Smooth muscle cell (in vitro differentiated cells): ENCODE data around the gene SF3B4. TPM values are rescaled to one million over a fixed set of nuclear protein-coding genes. Genes with fewer than 3 reads are reported as not detected.
"Not testable (repeated sequence)": the region's sequence is repeated elsewhere in the genome, so short reads cannot be mapped to it uniquely, and the experiment has no call there.

Experiments used
- DNase-seq: peaks from one replicate; lab custom pipeline; 2025; ENCODE audit not compliant: unreplicated experiment; lab: John Stamatoyannopoulos, UW
- H2AFZ ChIP-seq: fragments of 200-600 bp; sonication (generic); 2 replicates; pipeline ENCODE4 v1.6.0; 2016; ENCODE audit warnings: antibody characterized with exemption, low read depth, mild to moderate bottlenecking
- H3F3A ChIP-seq: fragments of 200-600 bp; sonication (generic); 2 replicates; pipeline ENCODE4 v1.6.0; 2017; ENCODE audit warnings: antibody characterized with exemption, low read depth
- H3K27ac ChIP-seq: fragments of 200-600 bp; sonication (generic); 2 replicates; pipeline ENCODE4 v1.5.1; 2016; ENCODE audit warnings: low read depth, mild to moderate bottlenecking
- H3K27me3 ChIP-seq: fragments of 200-600 bp; sonication (generic); 2 replicates; pipeline ENCODE4 v1.6.1; 2016; ENCODE audit warnings: low read depth, mild to moderate bottlenecking
- H3K36me3 ChIP-seq: fragments of 200-600 bp; sonication (generic); 2 replicates; pipeline ENCODE4 v1.5.1; 2016; ENCODE audit warnings: low read depth
- H3K4me1 ChIP-seq: fragments of 200-600 bp; sonication (generic); 2 replicates; pipeline ENCODE4 v1.5.1; 2016; ENCODE audit warnings: low read depth
- H3K4me2 ChIP-seq: fragments of 200-600 bp; sonication (generic); 2 replicates; pipeline ENCODE4 v1.6.0; 2016; ENCODE audit warnings: mild to moderate bottlenecking
- H3K4me3 ChIP-seq: fragments of 200-600 bp; sonication (generic); 2 replicates; pipeline ENCODE4 v1.5.1; 2016; ENCODE audit warnings: mild to moderate bottlenecking
- H3K79me2 ChIP-seq: fragments of 200-600 bp; sonication (generic); 2 replicates; pipeline ENCODE4 v1.6.0; 2016; ENCODE audit warnings: low read depth, mild to moderate bottlenecking
- H3K9ac ChIP-seq: fragments of 200-600 bp; sonication (generic); 2 replicates; pipeline ENCODE4 v1.6.0; 2016; ENCODE audit warnings: low read depth
- H3K9me3 ChIP-seq: fragments of 200-600 bp; sonication (generic); replicated peaks from 2 replicates; pipeline ENCODE4 v1.5.1; 2016; ENCODE audit warnings: low read depth
- H4K20me1 ChIP-seq: fragments of 200-600 bp; sonication (generic); 2 replicates; pipeline ENCODE4 v1.6.0; 2016; ENCODE audit warnings: low read depth
- WGBS: methylation state at CpG from one replicate; pipeline ENCODE4 v1.1.7; 2016; ENCODE audit warnings: low lambda C conversion rate; 5-methylcytosine and 5-hydroxymethylcytosine counted together
- polyA plus RNA-seq: library from polyadenylated mRNA; unstranded; fragments of >200 nt; fragmentation: Nextera tagmentation; extraction: Ambion mirVana; gene quantifications from 2 replicates; pipeline ENCODE4 v1.2.1, GENCODE V29; 2016
- total RNA-seq: library from RNA; depleted of rRNA; stranded (reverse); fragments of >200 nt; gene quantifications from 2 replicates; pipeline ENCODE4 v1.2.3, GENCODE V29; 2014
- TF ChIP-seq, protein P1 (sequence below): fragments of 200-600 bp; sonication (generic); IDR thresholded peaks from 2 replicates; pipeline ENCODE4 v1.5.1; 2017; ENCODE audit warnings: borderline replicate concordance, mild to moderate bottlenecking, antibody characterized with exemption; ENCODE audit not compliant: insufficient read depth, poor library complexity, severe bottlenecking

Gene SF3B4
- total and polyA plus RNA-seq, 2 experiments from 2014 or later = 27.3 to 72.9 TPM

GRCh38 chr1:149945206-149945605, 17.6 kb upstream of the SF3B4 start:
- no peaks in the 10 kb centered on the region for H3K27me3 ChIP-seq
- H2AFZ ChIP-seq = no peak overlapping the region
- 94% methylated on average over 4 of the region's 4 CpGs for WGBS
- no peaks in the 10 kb centered on the region for H3K9me3 ChIP-seq
- H3K27ac ChIP-seq = no peak overlapping the region
- H3K4me1 ChIP-seq = no peaks in the 10 kb centered on the region
- no peak overlapping the region for H3K4me2 ChIP-seq
- peaks cover 22% of the 10 kb centered on the region for H3F3A ChIP-seq
- no peaks in the 10 kb centered on the region for H3K79me2 ChIP-seq
- H3K36me3 ChIP-seq = no peaks in the 10 kb centered on the region
- no peak overlapping the region for H3K9ac ChIP-seq
- H3K4me3 ChIP-seq = no peak overlapping the region
- TF ChIP-seq, protein P1, sequence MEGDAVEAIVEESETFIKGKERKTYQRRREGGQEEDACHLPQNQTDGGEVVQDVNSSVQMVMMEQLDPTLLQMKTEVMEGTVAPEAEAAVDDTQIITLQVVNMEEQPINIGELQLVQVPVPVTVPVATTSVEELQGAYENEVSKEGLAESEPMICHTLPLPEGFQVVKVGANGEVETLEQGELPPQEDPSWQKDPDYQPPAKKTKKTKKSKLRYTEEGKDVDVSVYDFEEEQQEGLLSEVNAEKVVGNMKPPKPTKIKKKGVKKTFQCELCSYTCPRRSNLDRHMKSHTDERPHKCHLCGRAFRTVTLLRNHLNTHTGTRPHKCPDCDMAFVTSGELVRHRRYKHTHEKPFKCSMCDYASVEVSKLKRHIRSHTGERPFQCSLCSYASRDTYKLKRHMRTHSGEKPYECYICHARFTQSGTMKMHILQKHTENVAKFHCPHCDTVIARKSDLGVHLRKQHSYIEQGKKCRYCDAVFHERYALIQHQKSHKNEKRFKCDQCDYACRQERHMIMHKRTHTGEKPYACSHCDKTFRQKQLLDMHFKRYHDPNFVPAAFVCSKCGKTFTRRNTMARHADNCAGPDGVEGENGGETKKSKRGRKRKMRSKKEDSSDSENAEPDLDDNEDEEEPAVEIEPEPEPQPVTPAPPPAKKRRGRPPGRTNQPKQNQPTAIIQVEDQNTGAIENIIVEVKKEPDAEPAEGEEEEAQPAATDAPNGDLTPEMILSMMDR = no peak
- H4K20me1 ChIP-seq = no peaks in the 10 kb centered on the region
- no peak for DNase-seq

DNA sequence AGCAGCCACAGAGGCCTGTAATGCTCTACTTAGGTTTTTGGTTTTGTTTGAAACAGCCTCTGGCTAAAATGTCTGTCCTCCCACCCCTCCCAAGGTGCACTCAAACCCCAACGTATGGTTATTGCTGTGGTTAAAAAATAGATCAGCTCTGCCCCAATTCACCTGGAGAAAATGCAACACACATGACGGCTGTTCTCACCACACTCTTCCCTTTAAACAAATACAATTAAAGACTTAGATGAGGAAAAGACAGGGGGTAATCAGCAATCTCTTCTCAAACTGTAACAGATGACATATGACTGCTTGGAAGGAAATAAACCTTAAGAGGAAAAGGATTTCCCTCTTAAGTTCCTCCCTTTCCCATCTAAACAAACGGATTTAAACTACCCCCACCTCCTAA, 15.3 kb upstream of the SF3B4 start:
- no peak overlapping the region for H3K4me2 ChIP-seq
- H3K4me3 ChIP-seq = no peak overlapping the region
- H3K9ac ChIP-seq = no peak overlapping the region
- H3K27me3 ChIP-seq = no peaks in the 10 kb centered on the region
- no peaks in the 10 kb centered on the region for H3K36me3 ChIP-seq
- peaks cover 2% of the 10 kb centered on the region for H3K4me1 ChIP-seq
- 68% methylated on average over 3 of the region's 3 CpGs for WGBS
- no peak for DNase-seq
- no peaks in the 10 kb centered on the region for H3K79me2 ChIP-seq
- no peaks in the 10 kb centered on the region for H4K20me1 ChIP-seq
- H3F3A ChIP-seq = peaks cover 30% of the 10 kb centered on the region
- no peak overlapping the region for H3K27ac ChIP-seq
- H2AFZ ChIP-seq = no peak overlapping the region
- H3K9me3 ChIP-seq = no peaks in the 10 kb centered on the region
- TF ChIP-seq, protein P1 = no peak

GRCh38 chr1:149942207-149942606, 14.6 kb upstream of the SF3B4 start:
- Histone ChIP-seq H3K27ac (peak overlapping the region; percentile 16), H3K4me1 (peaks cover 8% of the 10 kb centered on the region), H3F3A (peaks cover 30% of the 10 kb centered on the region), H4K20me1 (no peaks in the 10 kb centered on the region), H3K27me3 (no peaks in the 10 kb centered on the region), H3K4me3 (no peak overlapping the region), H2AFZ (no peak overlapping the region), H3K9ac (no peak overlapping the region), H3K9me3 (no peaks in the 10 kb centered on the region), H3K36me3 (no peaks in the 10 kb centered on the region), H3K4me2 (no peak overlapping the region), H3K79me2 (no peaks in the 10 kb centered on the region)
- DNase-seq = no peak
- 61% methylated on average over 5 of the region's 5 CpGs for WGBS
- TF ChIP-seq, protein P1 = no peak

GRCh38 chr1:149940427-149940826, 12.8 kb upstream of the SF3B4 start:
- H3F3A ChIP-seq = peaks cover 30% of the 10 kb centered on the region
- WGBS = 78% methylated on average over 3 of the region's 3 CpGs
- H3K4me3 ChIP-seq = no peak overlapping the region
- TF ChIP-seq, protein P1 = no peak
- no peaks in the 10 kb centered on the region for H3K27me3 ChIP-seq
- H3K4me1 ChIP-seq = peaks cover 13% of the 10 kb centered on the region
- H3K27ac ChIP-seq = peak overlapping the region; percentile 93
- DNase-seq = no peak
- H3K9me3 ChIP-seq = no peaks in the 10 kb centered on the region
- no peak overlapping the region for H2AFZ ChIP-seq
- H4K20me1 ChIP-seq = no peaks in the 10 kb centered on the region
- no peak overlapping the region for H3K4me2 ChIP-seq
- H3K79me2 ChIP-seq = no peaks in the 10 kb centered on the region
- no peak overlapping the region for H3K9ac ChIP-seq
- no peaks in the 10 kb centered on the region for H3K36me3 ChIP-seq

DNA sequence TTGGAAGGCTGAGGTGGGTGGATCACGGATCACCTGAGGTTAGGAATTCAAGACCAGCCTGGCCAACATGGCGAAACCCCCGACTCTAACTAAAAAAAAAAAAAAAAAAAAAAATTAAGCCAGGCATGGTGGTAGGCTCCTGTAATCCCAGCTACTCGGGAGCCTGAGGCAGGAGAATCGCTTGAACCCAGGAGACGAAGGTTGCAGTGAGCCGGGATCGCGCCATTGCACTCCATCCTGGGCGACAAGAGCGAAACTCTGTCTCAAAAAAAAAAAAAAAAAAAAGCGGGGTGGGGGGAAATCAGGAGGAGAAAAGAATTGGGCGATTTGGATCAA, 11.0 kb upstream of the SF3B4 start:
- H3K4me3 ChIP-seq = peak overlapping the region; percentile 40
- H4K20me1 ChIP-seq, H3K9ac ChIP-seq: not testable (repeated sequence)

More for the DNA sequence above, 11.0 kb upstream of the SF3B4 start:
- H3K36me3 ChIP-seq, H2AFZ ChIP-seq, H3K9me3 ChIP-seq, H3K79me2 ChIP-seq, H3K27me3 ChIP-seq, DNase-seq: not testable (repeated sequence)
- Histone ChIP-seq H3K4me2 (peak overlapping the region; percentile 88), H3K4me1 (peaks cover 13% of the 10 kb centered on the region), H3K27ac (peak overlapping the region; percentile 93), H3F3A (peaks cover 30% of the 10 kb centered on the region)
- 22% methylated on average over 13 of the region's 13 CpGs for WGBS
